ENCODE results near the gene CRIP1. TPM values are rescaled to one million over a fixed set of nuclear protein-coding genes. Genes with fewer than 3 reads are reported as not detected.
A peak's percentile ranks its signal among the peaks of the same experiment; 100 is the strongest.

The CRIP1 gene
- total RNA-seq, 1 donor from 2014 or later: 106 TPM

DNA sequence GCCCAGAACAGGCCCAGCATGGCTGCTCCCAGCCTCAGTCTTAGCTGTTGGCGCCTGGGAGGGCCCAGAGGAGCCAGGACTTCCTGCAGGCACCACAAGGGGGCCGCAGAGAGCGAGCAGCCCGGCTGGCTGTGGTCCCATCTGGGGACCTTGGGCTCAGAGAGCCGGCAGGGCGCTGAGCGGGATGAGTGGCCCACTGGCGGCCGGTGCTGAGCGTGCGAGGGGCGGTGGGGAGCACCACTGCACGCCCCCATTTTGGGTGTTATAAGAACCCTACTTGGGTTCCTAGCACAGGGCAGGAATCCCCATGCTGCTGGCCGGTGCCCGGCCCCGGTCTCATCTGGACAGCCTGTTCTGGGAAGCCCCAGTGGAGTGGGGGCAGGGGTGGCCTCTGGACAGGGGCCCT, 38.0 kb upstream of the CRIP1 start:
- H3K36me3 ChIP-seq: peaks cover 28 to 37% of the 10 kb centered on the region in 2 donors
- intact Hi-C loops (cut with DNase I): loop anchor here (1.0 to 2.0 kb wide), 4 partner anchors 20 to 78 kb away; partner anchors contain the start of gene TMEM121
- H3K4me3 ChIP-seq: no peak overlapping the region
- TF ChIP-seq, protein P1, sequence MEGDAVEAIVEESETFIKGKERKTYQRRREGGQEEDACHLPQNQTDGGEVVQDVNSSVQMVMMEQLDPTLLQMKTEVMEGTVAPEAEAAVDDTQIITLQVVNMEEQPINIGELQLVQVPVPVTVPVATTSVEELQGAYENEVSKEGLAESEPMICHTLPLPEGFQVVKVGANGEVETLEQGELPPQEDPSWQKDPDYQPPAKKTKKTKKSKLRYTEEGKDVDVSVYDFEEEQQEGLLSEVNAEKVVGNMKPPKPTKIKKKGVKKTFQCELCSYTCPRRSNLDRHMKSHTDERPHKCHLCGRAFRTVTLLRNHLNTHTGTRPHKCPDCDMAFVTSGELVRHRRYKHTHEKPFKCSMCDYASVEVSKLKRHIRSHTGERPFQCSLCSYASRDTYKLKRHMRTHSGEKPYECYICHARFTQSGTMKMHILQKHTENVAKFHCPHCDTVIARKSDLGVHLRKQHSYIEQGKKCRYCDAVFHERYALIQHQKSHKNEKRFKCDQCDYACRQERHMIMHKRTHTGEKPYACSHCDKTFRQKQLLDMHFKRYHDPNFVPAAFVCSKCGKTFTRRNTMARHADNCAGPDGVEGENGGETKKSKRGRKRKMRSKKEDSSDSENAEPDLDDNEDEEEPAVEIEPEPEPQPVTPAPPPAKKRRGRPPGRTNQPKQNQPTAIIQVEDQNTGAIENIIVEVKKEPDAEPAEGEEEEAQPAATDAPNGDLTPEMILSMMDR (IDR thresholded peaks at IDR 0.05): peak; percentile 92 to 98 (median 94)
- peak in 1 of 2 donors; percentile 85 for DNase-seq (ENCODE audit: low spot score in 2 of 2)
- H3K27me3 ChIP-seq: no peaks in the 10 kb centered on the region
- peak overlapping the region; percentile 45 to 49 for H3K27ac ChIP-seq
- peaks cover 3 to 10% of the 10 kb centered on the region in 2 donors for H3K4me1 ChIP-seq
- no peaks in the 10 kb centered on the region for H3K9me3 ChIP-seq

DNA sequence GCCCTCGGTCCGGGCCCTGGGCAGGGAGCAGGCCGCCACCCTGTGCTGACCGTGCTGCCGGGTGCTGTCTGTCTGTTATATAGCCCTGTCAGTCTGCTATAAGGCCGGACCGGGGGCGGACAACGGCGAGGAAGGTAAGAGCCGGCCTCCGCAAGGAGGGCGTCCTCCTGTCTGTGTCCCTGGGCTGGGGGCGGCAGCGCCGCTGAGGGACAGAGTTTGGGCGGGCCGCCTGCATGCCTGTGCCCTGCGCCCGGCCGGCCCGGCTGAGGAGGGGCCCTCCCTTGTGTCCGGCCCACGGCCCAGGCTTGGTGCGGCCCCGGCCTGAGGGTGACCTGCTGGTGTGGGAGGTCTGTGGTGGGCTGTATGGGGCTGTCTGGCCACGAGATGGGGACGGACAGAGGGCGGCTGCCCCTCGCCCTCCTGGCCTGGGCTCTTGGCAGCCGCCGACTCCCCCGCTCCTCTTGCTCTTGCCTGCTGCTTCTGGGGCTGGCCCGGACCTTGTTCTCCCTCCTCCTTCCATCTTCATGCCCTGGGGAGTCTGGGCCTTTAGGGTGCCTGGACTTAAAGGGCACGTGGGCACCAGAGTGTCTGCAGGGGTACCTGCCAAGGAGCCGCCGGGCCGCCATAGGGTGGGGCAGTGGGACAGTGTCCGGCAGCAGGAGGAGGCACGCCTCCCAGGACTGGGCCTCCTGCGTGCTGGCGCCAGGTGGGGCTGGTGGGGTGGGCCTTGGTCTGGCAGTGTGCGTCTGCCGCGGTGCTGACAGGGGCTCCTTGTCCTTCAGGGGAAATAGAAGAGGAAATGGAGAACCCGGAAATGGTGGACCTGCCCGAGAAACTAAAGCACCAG, 37.2 kb upstream of the CRIP1 start:
- peaks cover 3 to 10% of the 10 kb centered on the region in 2 donors for H3K4me1 ChIP-seq
- TF ChIP-seq, protein P1 (IDR thresholded peaks at IDR 0.05): no peak
- no peaks in the 10 kb centered on the region for H3K9me3 ChIP-seq
- H3K27me3 ChIP-seq: no peaks in the 10 kb centered on the region
- DNase-seq (ENCODE audit: low spot score in 2 of 2): no peak
- H3K4me3 ChIP-seq: no peak overlapping the region
- intact Hi-C loops (cut with DNase I): loop anchor here (2.0 kb wide), 3 partner anchors 19 to 79 kb away; partner anchors contain the start of gene TMEM121
- peaks cover 35 to 45% of the 10 kb centered on the region in 2 donors for H3K36me3 ChIP-seq
- no peak overlapping the region for H3K27ac ChIP-seq

DNA sequence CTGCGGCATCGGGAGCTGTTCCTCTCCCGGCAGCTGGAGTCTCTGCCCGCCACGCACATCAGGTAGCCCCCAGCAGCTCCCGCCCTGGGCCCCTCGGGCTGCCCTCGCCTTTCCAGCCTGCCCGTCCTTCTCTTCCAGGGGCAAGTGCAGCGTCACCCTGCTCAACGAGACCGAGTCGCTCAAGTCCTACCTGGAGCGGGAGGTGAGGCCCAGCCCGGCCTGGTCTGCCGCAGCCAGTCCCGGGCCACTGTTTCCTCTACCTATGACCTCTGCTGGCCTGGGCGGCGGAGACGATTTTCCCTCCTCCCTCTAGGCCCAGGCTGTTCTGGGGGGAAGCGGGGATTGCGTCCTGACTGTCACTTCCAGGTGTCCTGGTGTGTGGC, 36.6 kb upstream of the CRIP1 start:
- H3K4me1 ChIP-seq: peaks cover 3 to 10% of the 10 kb centered on the region in 2 donors
- no peaks in the 10 kb centered on the region for H3K9me3 ChIP-seq
- intact Hi-C loops (cut with DNase I): no loop called here
- no peak overlapping the region for H3K27ac ChIP-seq
- DNase-seq (ENCODE audit: low spot score in 2 of 2): no peak
- no peaks in the 10 kb centered on the region for H3K27me3 ChIP-seq
- H3K36me3 ChIP-seq: peaks cover 36 to 51% of the 10 kb centered on the region in 2 donors
- H3K4me3 ChIP-seq: no peak overlapping the region
- TF ChIP-seq, protein P1 (IDR thresholded peaks at IDR 0.05): no peak

DNA sequence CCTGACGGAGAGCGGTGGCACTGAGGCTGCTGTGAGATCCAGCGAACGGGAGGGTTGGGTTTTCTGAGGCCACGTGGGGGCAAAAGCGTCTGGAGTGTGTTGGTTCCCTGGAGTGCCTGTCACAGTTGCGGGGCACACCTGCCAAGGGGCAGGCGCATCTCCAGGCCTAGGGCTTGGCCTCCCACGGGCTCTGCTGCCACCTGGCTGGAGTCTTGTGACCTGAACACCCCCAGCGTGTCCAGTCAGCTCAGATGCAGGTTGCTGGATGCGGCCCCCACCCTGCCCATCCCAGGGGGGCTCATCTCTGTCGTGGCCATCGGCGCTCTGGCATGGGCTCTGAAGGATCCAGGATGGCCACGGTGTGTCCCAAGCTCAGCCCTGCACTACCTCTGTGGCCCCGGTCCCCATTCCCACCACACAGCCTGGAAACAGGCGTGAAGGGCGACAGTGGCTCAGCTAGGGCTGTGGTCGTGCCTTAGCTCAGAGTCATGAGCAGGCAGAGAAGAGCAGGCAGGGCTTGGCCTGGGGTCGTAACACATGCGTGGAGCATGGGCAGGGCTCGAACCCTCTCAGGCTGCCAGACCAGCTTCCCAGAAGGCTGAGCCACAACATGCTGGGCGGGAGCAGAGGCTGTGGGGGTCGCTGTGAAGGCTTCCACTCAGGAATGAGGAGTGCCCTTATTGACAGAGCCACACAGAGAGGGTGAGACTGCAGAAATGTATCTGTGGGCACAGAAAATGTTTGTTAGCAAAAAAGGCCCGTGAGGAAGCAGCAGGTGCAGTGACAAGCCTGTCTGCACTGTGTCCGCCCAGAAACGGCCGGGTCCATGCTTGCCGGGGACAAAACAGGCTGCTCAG, 35.6 kb upstream of the CRIP1 start:
- intact Hi-C loops (cut with DNase I): no loop called here
- H3K27me3 ChIP-seq: no peaks in the 10 kb centered on the region
- no peak overlapping the region for H3K4me3 ChIP-seq
- H3K9me3 ChIP-seq: no peaks in the 10 kb centered on the region
- no peak overlapping the region for H3K27ac ChIP-seq
- TF ChIP-seq, protein P1 (IDR thresholded peaks at IDR 0.05): no peak
- no peak for DNase-seq (ENCODE audit: low spot score in 2 of 2)
- H3K4me1 ChIP-seq: peaks cover 3 to 10% of the 10 kb centered on the region in 2 donors
- H3K36me3 ChIP-seq: peaks cover 46 to 61% of the 10 kb centered on the region in 2 donors

DNA sequence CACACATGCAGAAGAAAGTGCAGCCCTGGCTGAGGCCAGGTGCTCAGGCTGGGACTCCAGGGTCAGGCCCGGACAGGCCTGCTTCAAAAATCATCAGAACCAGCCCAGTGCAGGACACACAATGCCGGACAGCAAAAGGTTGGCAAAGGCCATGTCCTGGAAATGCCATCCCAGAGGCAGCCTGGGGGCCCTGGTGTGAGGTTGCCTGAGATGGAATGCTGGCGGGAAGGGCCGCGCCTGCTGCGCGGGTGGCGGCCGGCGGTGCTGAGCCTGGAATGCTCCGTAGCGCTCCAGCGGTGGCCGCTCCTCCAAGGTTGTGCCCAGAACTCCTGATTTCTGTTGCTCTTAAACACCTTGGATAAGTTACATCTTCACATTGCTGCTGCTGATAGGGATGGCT, 33.7 kb upstream of the CRIP1 start:
- Histone ChIP-seq H3K9me3 (no peaks in the 10 kb centered on the region), H3K36me3 (peaks cover 61 to 74% of the 10 kb centered on the region in 2 donors), H3K27ac (no peak overlapping the region), H3K4me3 (no peak overlapping the region), H3K4me1 (peaks cover 3 to 10% of the 10 kb centered on the region in 2 donors), H3K27me3 (no peaks in the 10 kb centered on the region)
- no peak for DNase-seq (ENCODE audit: low spot score in 2 of 2)
- TF ChIP-seq, protein P1 (IDR thresholded peaks at IDR 0.05): no peak
- intact Hi-C loops (cut with DNase I): no loop called here

All from ascending aorta (tissue), 2 donors.